ENCODE measurements around the gene MUC5B.

The MUC5B gene

GRCh38 chr11:1220941-1221721, 1.7 kb upstream of the MUC5B start:
- DNase-seq (ENCODE audit: low spot score), result no peak

DNA sequence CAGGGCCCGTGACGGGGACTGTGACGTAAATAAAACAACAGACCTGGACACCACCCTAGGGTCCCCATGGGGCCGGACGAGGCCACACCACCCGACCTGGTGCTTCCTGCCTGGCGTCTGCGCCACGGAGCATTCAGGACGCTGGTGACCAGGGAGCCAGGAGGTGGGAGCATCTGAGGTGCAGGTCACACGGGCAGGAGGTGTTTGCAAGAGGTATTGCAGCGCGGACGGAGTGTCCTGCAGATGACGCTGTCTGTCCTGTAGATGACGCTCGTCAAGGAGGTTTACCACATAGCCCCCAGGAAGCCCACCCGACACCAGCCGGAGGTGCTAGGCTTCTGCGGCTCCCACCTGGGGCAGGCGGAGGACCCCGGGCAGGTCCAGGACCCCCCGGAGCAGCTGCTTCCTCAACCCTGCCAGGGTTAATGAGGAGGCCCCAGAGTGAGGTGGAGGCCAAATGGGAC, 986 bp upstream of the MUC5B start:
- no peak for DNase-seq (ENCODE audit: low spot score)

DNA sequence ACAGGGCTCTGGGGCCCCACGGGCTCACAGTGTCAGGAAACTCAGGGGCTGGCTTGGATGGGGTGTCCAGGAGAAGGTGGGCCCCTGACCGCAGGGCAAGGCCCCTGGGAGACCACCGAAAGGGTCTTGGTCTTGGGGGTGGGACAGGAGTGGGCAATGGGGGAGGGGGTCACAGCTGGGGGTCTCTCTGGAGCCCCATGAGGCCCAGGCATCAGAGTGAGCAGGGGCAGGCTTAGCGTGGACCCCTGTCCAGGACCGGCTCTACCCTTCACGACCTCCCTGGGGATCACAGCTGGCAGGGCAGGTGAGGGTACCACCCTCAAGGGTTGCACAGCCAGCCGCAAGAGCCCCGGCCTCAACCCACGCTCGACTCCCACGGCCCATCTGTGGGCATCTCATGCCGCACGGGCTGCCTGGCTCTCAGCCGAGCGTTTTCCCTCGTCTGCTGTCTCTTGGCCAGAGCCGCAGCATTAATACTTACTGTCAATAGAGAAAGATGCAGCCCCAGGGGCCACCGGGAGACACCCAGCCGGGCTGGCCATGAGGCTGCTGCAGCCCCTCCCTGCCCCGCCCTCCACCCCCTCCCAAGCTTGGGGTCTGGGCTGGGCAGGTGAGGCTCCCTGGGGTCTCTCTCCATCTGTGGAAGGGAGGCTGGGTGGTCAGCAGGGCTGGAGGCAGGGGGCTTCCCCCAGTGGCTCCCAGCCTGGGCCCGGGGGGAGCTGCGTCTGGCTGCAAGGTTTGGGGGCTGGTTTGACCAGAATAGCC, 662 bp downstream of the MUC5B start:
- DNase-seq (ENCODE audit: low spot score), result no peak

- DNase-seq (ENCODE audit: low spot score), result no peak
Measured at GRCh38 chr11:1224111-1224490, 1.2 kb downstream of the MUC5B start.

DNA sequence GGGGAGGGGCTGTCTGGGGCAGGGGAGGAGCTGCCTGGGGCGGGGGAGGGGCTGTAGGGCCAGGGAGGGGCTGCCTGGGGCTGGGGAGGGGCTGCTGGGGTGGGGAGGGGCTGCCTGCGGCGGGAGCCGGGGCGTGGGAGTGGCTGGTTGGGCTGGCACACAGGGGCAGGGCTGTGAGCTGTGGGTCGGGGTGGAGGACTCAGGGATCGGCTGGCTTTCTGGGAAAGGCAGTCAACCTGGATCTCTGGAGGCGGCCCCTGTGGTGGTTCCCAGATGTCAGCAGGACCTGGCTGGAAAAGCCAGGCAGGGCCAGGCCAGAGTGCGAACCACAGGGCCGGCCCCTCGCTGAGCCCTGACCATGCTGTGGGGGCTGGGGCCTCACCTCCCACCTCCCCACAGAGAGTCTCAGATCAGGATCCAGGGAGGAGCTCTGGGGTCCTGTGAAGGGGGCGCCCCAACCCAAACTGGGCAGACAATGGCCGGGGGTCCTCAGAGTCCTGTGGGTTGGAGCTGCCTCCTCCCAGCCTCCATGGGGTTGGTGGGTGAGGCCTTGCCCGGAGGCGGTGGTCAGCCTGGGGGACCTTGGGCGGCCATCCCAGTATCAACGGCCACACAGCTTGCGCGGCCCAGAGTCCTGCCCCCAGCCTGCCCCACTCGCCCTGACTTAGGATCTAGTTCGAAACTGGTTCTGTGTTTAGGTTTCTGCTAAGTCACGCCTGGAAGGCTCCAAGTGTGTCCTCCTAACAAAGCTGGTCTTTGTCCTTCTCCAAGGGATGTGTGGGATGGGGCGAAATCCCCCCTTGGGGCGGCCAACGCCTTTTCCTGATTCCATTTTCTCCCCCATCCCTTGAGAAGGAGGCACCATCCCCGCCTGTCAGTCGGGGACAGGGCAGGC, 1.9 kb downstream of the MUC5B start:
- DNase-seq (ENCODE audit: low spot score), result no peak

- DNase-seq (ENCODE audit: low spot score), result no peak
Measured at GRCh38 chr11:1225386-1226225, 2.7 kb downstream of the MUC5B start.

DNA sequence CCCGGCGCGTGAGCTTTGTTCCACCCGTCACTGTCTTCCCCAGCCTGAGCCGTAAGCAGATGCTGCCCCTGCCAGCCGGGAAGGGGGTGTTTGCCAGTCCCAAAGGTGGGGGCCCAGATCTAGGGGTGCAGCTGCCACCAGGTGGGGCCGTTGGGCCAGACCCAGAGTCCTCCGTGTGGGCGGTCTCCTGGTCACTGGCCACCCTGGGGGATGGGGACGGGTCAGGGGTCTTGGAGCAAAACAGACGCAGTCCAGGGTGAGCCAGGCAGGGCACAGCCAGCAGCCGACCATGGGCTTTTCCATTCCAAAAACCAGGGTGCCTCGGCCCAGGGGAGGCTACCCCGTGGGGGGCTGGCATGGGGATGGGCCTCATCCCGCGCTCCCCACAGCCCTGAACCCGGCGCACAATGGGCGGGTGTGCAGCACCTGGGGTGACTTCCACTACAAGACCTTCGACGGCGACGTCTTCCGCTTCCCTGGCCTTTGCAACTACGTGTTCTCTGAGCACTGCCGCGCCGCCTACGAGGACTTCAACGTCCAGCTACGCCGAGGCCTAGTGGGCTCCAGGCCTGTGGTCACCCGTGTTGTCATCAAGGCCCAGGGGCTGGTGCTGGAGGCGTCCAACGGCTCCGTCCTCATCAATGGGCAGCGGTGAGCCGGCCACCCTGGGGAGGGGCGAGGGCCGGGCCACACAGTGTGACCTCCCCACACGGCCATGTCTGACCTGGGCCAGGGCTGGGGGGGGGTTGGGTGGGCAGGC, 3.5 kb downstream of the MUC5B start:
- no peak for DNase-seq (ENCODE audit: low spot score)

- DNase-seq (ENCODE audit: low spot score), result peak; percentile 90
Measured at GRCh38 chr11:1226986-1227550, 4.2 kb downstream of the MUC5B start.

GRCh38 chr11:1227551-1228100, 4.8 kb downstream of the MUC5B start:
- DNase-seq (ENCODE audit: low spot score), result no peak

DNA sequence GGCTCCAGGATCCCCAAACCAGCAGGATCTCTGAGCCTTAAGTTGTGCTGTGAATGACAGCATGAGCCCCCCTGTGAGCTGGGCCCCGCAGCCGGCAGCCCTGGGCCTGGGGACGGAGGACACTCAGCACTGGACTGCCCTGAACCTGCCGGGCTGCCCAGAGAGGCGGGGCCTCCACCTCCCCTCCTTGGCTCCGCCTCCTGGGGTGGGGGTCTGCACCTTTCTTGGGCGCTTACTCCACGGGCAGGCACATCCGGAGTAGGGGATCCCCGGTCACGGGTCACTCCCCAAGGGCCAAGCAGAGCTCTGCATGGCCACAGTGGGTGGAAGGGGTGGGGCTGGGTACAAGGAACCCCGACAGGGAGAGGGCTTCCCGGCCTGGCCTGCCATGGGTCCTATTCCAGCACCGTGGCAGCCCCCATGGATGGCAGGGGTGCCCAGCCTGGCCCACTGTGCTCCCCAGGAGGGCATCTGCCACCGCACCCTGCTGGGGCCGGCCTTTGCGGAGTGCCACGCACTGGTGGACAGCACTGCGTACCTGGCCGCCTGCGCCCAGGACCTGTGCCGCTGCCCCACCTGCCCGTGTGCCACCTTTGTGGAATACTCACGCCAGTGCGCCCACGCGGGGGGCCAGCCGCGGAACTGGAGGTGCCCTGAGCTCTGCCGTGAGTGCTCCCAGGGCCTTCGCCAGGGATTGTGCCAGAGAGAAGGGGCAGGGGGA, 5.4 kb downstream of the MUC5B start:
- DNase-seq (ENCODE audit: low spot score), result no peak

GRCh38 chr11:1228921-1229451, 6.1 kb downstream of the MUC5B start:
- no peak for DNase-seq (ENCODE audit: low spot score)

DNA sequence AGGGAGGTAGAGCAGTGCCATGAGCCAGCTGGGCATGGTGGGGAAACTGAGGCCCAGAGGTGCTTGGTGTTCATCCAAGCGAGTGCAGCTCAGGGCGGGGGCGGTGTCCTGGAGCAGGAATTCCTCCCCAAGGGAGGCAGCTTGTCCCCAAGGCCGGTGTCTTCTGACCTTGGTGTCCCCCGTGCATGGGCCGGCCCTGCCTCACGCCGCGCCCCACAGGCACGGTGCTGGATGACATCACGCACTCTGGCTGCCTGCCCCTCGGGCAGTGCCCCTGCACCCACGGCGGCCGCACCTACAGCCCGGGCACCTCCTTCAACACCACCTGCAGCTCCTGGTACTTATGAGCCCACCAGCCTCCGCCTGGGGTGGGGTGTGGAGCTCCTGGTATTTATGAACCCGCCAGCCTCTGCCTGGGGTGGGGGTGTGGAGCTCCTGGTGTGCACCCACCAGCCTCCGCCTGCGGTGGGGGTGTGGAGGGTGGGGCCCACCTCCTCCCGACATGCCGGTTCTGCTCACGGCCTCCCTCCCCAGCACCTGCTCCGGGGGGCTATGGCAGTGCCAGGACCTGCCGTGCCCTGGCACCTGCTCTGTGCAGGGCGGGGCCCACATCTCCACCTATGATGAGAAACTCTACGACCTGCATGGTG, 6.7 kb downstream of the MUC5B start:
- DNase-seq (ENCODE audit: low spot score), result no peak

GRCh38 chr11:1230121-1230455, 7.2 kb downstream of the MUC5B start:
- no peak for DNase-seq (ENCODE audit: low spot score)

- DNase-seq (ENCODE audit: low spot score), result no peak
Measured at GRCh38 chr11:1230456-1231395, 7.9 kb downstream of the MUC5B start.

GRCh38 chr11:1231396-1232020, 8.6 kb downstream of the MUC5B start:
- no peak for DNase-seq (ENCODE audit: low spot score)

DNA sequence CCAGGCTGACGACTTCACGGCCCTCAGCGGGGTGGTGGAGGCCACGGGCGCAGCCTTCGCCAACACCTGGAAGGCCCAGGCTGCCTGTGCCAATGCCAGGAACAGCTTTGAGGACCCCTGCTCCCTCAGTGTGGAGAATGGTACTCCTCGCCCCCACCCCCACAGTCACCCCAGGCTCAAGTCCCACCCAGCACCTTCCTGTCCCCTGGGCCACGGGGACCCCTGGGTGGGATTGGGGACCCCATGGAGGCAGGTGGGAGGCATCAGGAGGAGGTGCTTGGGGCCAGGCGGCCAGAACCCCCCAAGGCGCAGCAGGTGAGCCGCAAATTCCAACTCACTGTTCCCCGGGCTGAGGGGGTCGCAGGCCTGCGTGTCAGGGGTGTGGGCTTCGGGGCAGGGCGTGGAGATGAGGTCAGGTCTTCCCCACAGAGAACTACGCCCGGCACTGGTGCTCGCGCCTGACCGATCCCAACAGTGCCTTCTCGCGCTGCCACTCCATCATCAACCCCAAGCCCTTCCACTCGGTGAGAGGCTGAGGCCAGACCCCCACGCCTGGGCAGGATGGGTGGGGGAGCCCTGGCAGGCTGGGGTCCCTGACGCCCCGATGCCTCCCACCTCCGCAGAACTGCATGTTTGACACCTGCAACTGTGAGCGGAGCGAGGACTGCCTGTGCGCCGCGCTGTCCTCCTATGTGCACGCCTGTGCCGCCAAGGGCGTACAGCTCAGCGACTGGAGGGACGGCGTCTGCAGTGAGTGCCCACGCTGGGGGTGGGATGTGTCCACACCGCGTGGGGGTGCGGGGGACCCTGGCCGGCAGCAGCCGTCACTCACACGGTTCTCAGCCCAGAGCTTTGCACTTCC, 9.4 kb downstream of the MUC5B start:
- DNase-seq (ENCODE audit: low spot score), result no peak

Data from HuH-7 (cell line).